ENCODE results near the gene CBLL1.

Gene CBLL1

DNA sequence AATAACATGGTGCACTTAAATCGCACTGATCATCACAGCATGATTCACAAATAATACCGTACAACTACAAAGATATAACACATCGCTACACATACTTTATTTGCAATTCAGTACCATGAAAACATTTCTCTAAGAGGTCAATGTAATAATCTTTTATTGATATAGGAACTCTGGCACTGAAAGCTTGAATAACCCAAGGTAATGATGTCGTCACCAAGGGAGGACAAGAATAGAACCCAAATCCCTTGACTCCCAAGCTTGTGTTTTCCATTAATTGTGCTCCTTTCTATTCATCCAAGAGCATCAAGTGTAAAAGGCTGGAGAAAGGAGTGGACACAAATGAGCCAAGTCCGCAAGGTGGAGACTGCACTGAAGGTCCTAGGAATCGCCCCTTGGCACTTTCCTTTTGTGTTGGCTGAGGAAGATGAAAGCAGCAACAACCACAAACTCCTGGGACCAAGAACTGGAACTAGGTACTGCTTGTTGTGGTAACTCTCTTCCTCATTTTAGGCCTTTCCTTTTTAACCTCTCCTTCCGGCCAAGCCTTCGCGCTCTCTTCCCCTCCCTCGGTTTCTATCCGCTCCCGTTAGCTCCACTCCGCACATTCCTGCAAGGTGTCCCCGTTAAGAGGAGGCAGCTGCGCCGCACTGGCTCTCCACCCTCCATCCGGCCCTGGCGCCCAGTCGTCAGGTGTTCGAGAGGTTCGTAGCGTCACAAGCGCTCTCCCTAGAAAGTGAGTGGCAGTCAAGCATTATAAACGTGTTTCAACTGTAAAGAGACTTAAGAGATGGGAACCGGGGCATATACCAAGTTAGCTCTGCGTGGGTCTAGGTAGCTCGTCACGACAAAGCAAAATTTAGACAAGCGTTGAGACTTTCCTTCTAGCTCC, 1.0 kb upstream of the CBLL1 start:
- peak overlapping the region; percentile 62 for H3K4me3 ChIP-seq (ENCODE audit: insufficient read length, low read depth)
- DNase-seq (ENCODE audit: low read depth, low spot score), result peak; percentile 62
- no peaks in the 10 kb centered on the region for H3K9me3 ChIP-seq (ENCODE audit: insufficient read depth, low read length)
- peaks cover 14% of the 10 kb centered on the region for H3K36me3 ChIP-seq (ENCODE audit: insufficient read depth, insufficient read length, low read length)
- no peak for TF ChIP-seq SUZ12 (IDR thresholded peaks at IDR 0.05; ENCODE audit: extremely low read depth, insufficient read depth, insufficient read length)
- TF ChIP-seq YY1 (IDR thresholded peaks at IDR 0.05; ENCODE audit: insufficient read depth, insufficient read length), result no peak
- TF ChIP-seq ZNF274 (IDR thresholded peaks at IDR 0.05; ENCODE audit: low read depth, low read length), result no peak
- peak overlapping the region; percentile 78 for H3K9ac ChIP-seq (ENCODE audit: insufficient read length, low read depth)
- H3K4me1 ChIP-seq (ENCODE audit: insufficient read depth, insufficient read length), result no peaks in the 10 kb centered on the region
- no peaks in the 10 kb centered on the region for H3K27me3 ChIP-seq (ENCODE audit: insufficient read depth, insufficient read length)

DNA sequence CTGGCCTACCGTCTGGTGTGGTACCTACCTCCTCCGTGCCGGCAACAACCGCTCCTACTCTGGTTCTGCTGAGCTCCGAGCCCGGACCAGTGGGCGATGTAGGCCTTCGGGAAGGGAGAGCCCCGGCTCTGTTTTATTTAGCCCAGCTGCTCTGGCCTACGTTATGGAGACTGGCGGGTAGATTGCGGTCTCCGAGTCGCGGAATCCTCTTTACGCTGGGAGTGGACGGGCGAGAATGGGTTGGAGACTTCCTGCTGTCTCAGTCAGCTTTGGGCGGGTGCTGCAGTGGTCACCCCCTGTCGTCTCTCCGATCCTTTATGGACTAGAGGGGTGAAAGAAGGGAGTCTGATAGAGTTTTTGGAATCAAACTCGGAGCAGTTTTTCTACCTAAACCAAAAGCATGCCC, 406 bp downstream of the CBLL1 start:
- H3K4me3 ChIP-seq (ENCODE audit: insufficient read length, low read depth), result peak overlapping the region; percentile 95
- no peak for TF ChIP-seq YY1 (IDR thresholded peaks at IDR 0.05; ENCODE audit: insufficient read depth, insufficient read length)
- TF ChIP-seq ZNF274 (IDR thresholded peaks at IDR 0.05; ENCODE audit: low read depth, low read length), result no peak
- TF ChIP-seq SUZ12 (IDR thresholded peaks at IDR 0.05; ENCODE audit: extremely low read depth, insufficient read depth, insufficient read length), result no peak

DNA sequence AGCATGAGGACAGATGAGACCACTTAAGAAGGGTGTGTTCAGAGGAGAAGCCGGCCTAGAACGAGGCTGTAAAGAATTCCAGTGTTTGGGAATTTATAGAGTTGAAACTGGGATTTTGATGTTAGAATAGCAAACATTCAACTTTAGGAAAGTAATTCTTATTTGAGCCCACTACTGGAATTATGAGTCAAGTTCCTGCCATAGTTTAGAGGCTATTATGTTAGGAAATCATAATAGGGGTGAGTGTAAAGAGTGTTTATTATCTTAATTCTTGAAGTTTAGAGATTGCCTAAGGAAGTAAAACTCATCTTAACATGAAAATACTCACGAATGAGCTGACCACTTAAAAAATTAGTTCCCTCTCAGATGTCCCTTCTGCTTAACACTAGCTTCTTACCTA, 2.1 kb downstream of the CBLL1 start:
- no peak for DNase-seq (ENCODE audit: low read depth, low spot score)
- H3K4me3 ChIP-seq (ENCODE audit: insufficient read length, low read depth), result no peak overlapping the region
- peaks cover 30% of the 10 kb centered on the region for H3K36me3 ChIP-seq (ENCODE audit: insufficient read depth, insufficient read length, low read length)
- no peak overlapping the region for H3K9ac ChIP-seq (ENCODE audit: insufficient read length, low read depth)
- H3K9me3 ChIP-seq (ENCODE audit: insufficient read depth, low read length), result no peaks in the 10 kb centered on the region
- TF ChIP-seq ZNF274 (IDR thresholded peaks at IDR 0.05; ENCODE audit: low read depth, low read length) (no peak), SUZ12 (IDR thresholded peaks at IDR 0.05; ENCODE audit: extremely low read depth, insufficient read depth, insufficient read length) (no peak), YY1 (IDR thresholded peaks at IDR 0.05; ENCODE audit: insufficient read depth, insufficient read length) (no peak)
- H3K4me1 ChIP-seq (ENCODE audit: insufficient read depth, insufficient read length), result no peaks in the 10 kb centered on the region
- H3K27me3 ChIP-seq (ENCODE audit: insufficient read depth, insufficient read length), result no peaks in the 10 kb centered on the region

More for the DNA sequence above, 406 bp downstream of the CBLL1 start:
- Histone ChIP-seq H3K9ac (ENCODE audit: insufficient read length, low read depth) (peak overlapping the region; percentile 97), H3K4me1 (ENCODE audit: insufficient read depth, insufficient read length) (no peaks in the 10 kb centered on the region), H3K9me3 (ENCODE audit: insufficient read depth, low read length) (no peaks in the 10 kb centered on the region), H3K27me3 (ENCODE audit: insufficient read depth, insufficient read length) (no peaks in the 10 kb centered on the region), H3K36me3 (ENCODE audit: insufficient read depth, insufficient read length, low read length) (peaks cover 23% of the 10 kb centered on the region)
- DNase-seq (ENCODE audit: low read depth, low spot score), result no peak

DNA sequence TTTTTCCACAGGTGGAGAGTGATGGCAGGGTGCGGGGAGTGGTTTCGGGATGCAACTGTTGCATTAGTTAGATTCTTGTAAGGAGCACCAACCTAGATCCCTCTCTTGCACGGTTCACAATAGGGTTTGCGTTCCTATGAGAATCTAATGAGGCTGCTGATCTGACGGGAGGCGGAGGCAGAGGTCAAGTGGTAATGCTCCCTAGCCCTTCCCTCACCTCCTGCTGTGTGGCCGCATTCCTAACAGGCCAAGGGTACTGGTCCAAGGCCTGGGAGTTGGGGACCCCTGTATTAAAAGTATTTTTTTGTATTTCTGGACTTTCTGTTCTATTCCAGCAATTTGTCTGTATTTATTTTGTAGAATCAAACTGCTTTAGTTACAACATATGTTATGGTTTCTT, 7.2 kb downstream of the CBLL1 start:
- no peaks in the 10 kb centered on the region for H3K27me3 ChIP-seq (ENCODE audit: insufficient read depth, insufficient read length)
- TF ChIP-seq SUZ12 (IDR thresholded peaks at IDR 0.05; ENCODE audit: extremely low read depth, insufficient read depth, insufficient read length) (no peak), YY1 (IDR thresholded peaks at IDR 0.05; ENCODE audit: insufficient read depth, insufficient read length) (no peak), ZNF274 (IDR thresholded peaks at IDR 0.05; ENCODE audit: low read depth, low read length) (no peak)
- H3K9ac ChIP-seq (ENCODE audit: insufficient read length, low read depth), result no peak overlapping the region
- H3K4me3 ChIP-seq (ENCODE audit: insufficient read length, low read depth), result no peak overlapping the region
- H3K4me1 ChIP-seq (ENCODE audit: insufficient read depth, insufficient read length), result no peaks in the 10 kb centered on the region
- H3K9me3 ChIP-seq (ENCODE audit: insufficient read depth, low read length), result no peaks in the 10 kb centered on the region
- DNase-seq (ENCODE audit: low read depth, low spot score), result no peak
- peaks cover 68% of the 10 kb centered on the region for H3K36me3 ChIP-seq (ENCODE audit: insufficient read depth, insufficient read length, low read length)

DNA sequence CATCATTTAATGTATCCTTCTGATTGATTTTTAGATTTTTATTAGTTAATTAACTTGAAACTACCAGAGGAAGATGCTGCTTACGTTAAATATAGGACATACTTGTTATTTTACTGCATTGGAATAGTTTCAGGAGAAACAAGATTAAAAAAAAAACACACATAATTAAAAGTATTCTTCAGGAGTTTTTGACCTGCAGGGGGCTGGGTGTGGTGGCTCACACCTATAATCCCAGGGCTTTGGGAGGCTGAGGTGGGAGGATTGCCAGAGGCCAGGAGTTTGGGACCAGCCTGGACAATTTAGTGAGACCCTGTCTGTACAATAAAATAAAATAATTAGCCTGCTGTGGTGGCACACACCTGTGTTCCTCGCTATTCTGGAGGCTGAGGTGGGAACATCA, 10.7 kb downstream of the CBLL1 start:
- Histone ChIP-seq H3K4me3 (ENCODE audit: insufficient read length, low read depth) (no peak overlapping the region), H3K36me3 (ENCODE audit: insufficient read depth, insufficient read length, low read length) (peaks cover 80% of the 10 kb centered on the region), H3K9me3 (ENCODE audit: insufficient read depth, low read length) (no peaks in the 10 kb centered on the region), H3K4me1 (ENCODE audit: insufficient read depth, insufficient read length) (no peaks in the 10 kb centered on the region), H3K9ac (ENCODE audit: insufficient read length, low read depth) (no peak overlapping the region), H3K27me3 (ENCODE audit: insufficient read depth, insufficient read length) (no peaks in the 10 kb centered on the region)
- TF ChIP-seq SUZ12 (IDR thresholded peaks at IDR 0.05; ENCODE audit: extremely low read depth, insufficient read depth, insufficient read length) (no peak), ZNF274 (IDR thresholded peaks at IDR 0.05; ENCODE audit: low read depth, low read length) (no peak), YY1 (IDR thresholded peaks at IDR 0.05; ENCODE audit: insufficient read depth, insufficient read length) (no peak)
- DNase-seq (ENCODE audit: low read depth, low spot score), result no peak

DNA sequence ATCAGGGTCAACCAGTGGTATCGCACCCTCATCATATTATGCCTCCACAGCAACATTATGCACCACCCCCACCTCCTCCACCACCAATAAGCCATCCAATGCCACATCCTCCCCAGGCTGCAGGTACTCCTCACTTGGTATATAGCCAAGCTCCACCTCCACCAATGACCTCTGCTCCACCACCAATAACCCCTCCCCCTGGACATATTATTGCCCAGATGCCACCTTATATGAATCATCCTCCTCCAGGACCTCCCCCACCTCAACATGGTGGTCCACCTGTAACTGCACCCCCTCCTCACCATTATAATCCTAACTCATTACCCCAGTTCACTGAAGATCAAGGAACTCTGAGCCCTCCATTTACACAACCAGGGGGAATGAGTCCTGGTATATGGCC, 14.7 kb downstream of the CBLL1 start:
- no peak for TF ChIP-seq SUZ12 (IDR thresholded peaks at IDR 0.05; ENCODE audit: extremely low read depth, insufficient read depth, insufficient read length)
- TF ChIP-seq YY1 (IDR thresholded peaks at IDR 0.05; ENCODE audit: insufficient read depth, insufficient read length), result no peak
- no peak for TF ChIP-seq ZNF274 (IDR thresholded peaks at IDR 0.05; ENCODE audit: low read depth, low read length)
- no peaks in the 10 kb centered on the region for H3K4me1 ChIP-seq (ENCODE audit: insufficient read depth, insufficient read length)
- no peak for DNase-seq (ENCODE audit: low read depth, low spot score)
- no peak overlapping the region for H3K9ac ChIP-seq (ENCODE audit: insufficient read length, low read depth)
- H3K36me3 ChIP-seq (ENCODE audit: insufficient read depth, insufficient read length, low read length), result peaks cover 58% of the 10 kb centered on the region
- H3K9me3 ChIP-seq (ENCODE audit: insufficient read depth, low read length), result no peaks in the 10 kb centered on the region
- H3K27me3 ChIP-seq (ENCODE audit: insufficient read depth, insufficient read length), result no peaks in the 10 kb centered on the region
- H3K4me3 ChIP-seq (ENCODE audit: insufficient read length, low read depth), result no peak overlapping the region

DNA sequence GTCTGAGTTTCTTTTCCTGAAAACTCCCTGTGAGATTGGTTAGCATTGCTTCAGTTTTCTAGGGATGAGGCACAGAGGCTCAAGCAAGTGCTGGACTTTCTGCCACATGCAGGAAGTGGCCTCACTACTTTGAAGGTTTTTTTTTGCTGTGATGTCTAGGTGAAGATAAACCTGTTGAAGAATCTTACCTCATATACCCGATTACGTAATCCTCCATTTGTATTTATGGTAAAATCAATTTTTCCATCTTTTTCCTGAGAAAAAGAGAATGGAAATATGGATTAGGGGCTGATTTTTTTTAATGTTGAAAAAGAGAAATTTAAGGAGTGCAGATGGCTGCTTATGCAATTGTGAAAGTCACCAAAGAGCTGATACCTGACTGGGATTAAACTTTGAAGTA, 23.4 kb downstream of the CBLL1 start:
- Histone ChIP-seq H3K4me3 (ENCODE audit: insufficient read length, low read depth) (no peak overlapping the region), H3K27me3 (ENCODE audit: insufficient read depth, insufficient read length) (no peaks in the 10 kb centered on the region), H3K36me3 (ENCODE audit: insufficient read depth, insufficient read length, low read length) (no peaks in the 10 kb centered on the region), H3K9ac (ENCODE audit: insufficient read length, low read depth) (no peak overlapping the region), H3K4me1 (ENCODE audit: insufficient read depth, insufficient read length) (no peaks in the 10 kb centered on the region), H3K9me3 (ENCODE audit: insufficient read depth, low read length) (no peaks in the 10 kb centered on the region)
- DNase-seq (ENCODE audit: low read depth, low spot score), result no peak
- no peak for TF ChIP-seq SUZ12 (IDR thresholded peaks at IDR 0.05; ENCODE audit: extremely low read depth, insufficient read depth, insufficient read length)
- no peak for TF ChIP-seq YY1 (IDR thresholded peaks at IDR 0.05; ENCODE audit: insufficient read depth, insufficient read length)
- no peak for TF ChIP-seq ZNF274 (IDR thresholded peaks at IDR 0.05; ENCODE audit: low read depth, low read length)

All from NT2/D1 (cell line).